ENCODE data around the gene POM121L12. TPM values are rescaled to one million over a fixed set of nuclear protein-coding genes. Genes with fewer than 3 reads are reported as not detected.

POM121L12 gene
- total RNA-seq (2014; rRNA removed; shearing (Covaris generic)): not detected in 2 replicates

- Histone ChIP-seq H3K36me3 (replicated peaks; ENCODE audit: control insufficient read depth, insufficient read depth, low read length) (no peaks in the 10 kb centered on the region), H3K4me3 (ENCODE audit: insufficient read depth, low read depth, low read length) (no peak within 1 kb of the TSS), H3K27me3 (ENCODE audit: control insufficient read depth, insufficient read depth, low read length) (no peaks in the 10 kb centered on the region)
- DNase-seq: no peak
These were observed at the start of gene POM121L12 for GRCh38 chr7:53035499-53036412. Gene POM121L12, plus strand, starts transcription at chr7:53035633. Its CDS starts 39 bp downstream, at chr7:53035672.

- no peak for DNase-seq
- H3K36me3 ChIP-seq (replicated peaks; ENCODE audit: control insufficient read depth, insufficient read depth, low read length): no peaks in the 10 kb centered on the region
- no peaks in the 10 kb centered on the region for H3K27me3 ChIP-seq (ENCODE audit: control insufficient read depth, insufficient read depth, low read length)
- no peak overlapping the region for H3K4me3 ChIP-seq (ENCODE audit: insufficient read depth, low read depth, low read length)
These were observed 43.4 kb upstream of the POM121L12 start for GRCh38 chr7:52992001-52992400.

- no peak for DNase-seq
- H3K36me3 ChIP-seq (replicated peaks; ENCODE audit: control insufficient read depth, insufficient read depth, low read length): no peaks in the 10 kb centered on the region
- H3K4me3 ChIP-seq (ENCODE audit: insufficient read depth, low read depth, low read length): no peak overlapping the region
- no peaks in the 10 kb centered on the region for H3K27me3 ChIP-seq (ENCODE audit: control insufficient read depth, insufficient read depth, low read length)
These were observed 42.8 kb upstream of the POM121L12 start for GRCh38 chr7:52992479-52993162.

- no peak overlapping the region for H3K4me3 ChIP-seq (ENCODE audit: insufficient read depth, low read depth, low read length)
- no peaks in the 10 kb centered on the region for H3K36me3 ChIP-seq (replicated peaks; ENCODE audit: control insufficient read depth, insufficient read depth, low read length)
- H3K27me3 ChIP-seq (ENCODE audit: control insufficient read depth, insufficient read depth, low read length): no peaks in the 10 kb centered on the region
- DNase-seq: no peak
These were observed 39.8 kb upstream of the POM121L12 start for GRCh38 chr7:52995676-52996075.

- Histone ChIP-seq H3K36me3 (replicated peaks; ENCODE audit: control insufficient read depth, insufficient read depth, low read length) (no peaks in the 10 kb centered on the region), H3K27me3 (ENCODE audit: control insufficient read depth, insufficient read depth, low read length) (no peaks in the 10 kb centered on the region), H3K4me3 (ENCODE audit: insufficient read depth, low read depth, low read length) (no peak overlapping the region)
- DNase-seq: no peak
These were observed 34.2 kb upstream of the POM121L12 start for GRCh38 chr7:53001221-53001620.

GRCh38 chr7:53002389-53002788 lies 33.0 kb upstream of the POM121L12 start:
- no peaks in the 10 kb centered on the region for H3K27me3 ChIP-seq (ENCODE audit: control insufficient read depth, insufficient read depth, low read length)
- H3K36me3 ChIP-seq (replicated peaks; ENCODE audit: control insufficient read depth, insufficient read depth, low read length): no peaks in the 10 kb centered on the region
- DNase-seq: no peak
- no peak overlapping the region for H3K4me3 ChIP-seq (ENCODE audit: insufficient read depth, low read depth, low read length)

- H3K27me3 ChIP-seq (ENCODE audit: control insufficient read depth, insufficient read depth, low read length): no peaks in the 10 kb centered on the region
- no peak for DNase-seq
- H3K4me3 ChIP-seq (ENCODE audit: insufficient read depth, low read depth, low read length): no peak overlapping the region
- no peaks in the 10 kb centered on the region for H3K36me3 ChIP-seq (replicated peaks; ENCODE audit: control insufficient read depth, insufficient read depth, low read length)
These were observed 31.6 kb upstream of the POM121L12 start for GRCh38 chr7:53003653-53004445.

- no peak overlapping the region for H3K4me3 ChIP-seq (ENCODE audit: insufficient read depth, low read depth, low read length)
- DNase-seq: no peak
- no peaks in the 10 kb centered on the region for H3K36me3 ChIP-seq (replicated peaks; ENCODE audit: control insufficient read depth, insufficient read depth, low read length)
- no peaks in the 10 kb centered on the region for H3K27me3 ChIP-seq (ENCODE audit: control insufficient read depth, insufficient read depth, low read length)
These were observed 21.5 kb upstream of the POM121L12 start for GRCh38 chr7:53013925-53014324.

GRCh38 chr7:53015463-53015862 lies 20.0 kb upstream of the POM121L12 start:
- no peaks in the 10 kb centered on the region for H3K27me3 ChIP-seq (ENCODE audit: control insufficient read depth, insufficient read depth, low read length)

GRCh38 chr7:53022893-53023292 lies 12.5 kb upstream of the POM121L12 start:
- no peaks in the 10 kb centered on the region for H3K27me3 ChIP-seq (ENCODE audit: control insufficient read depth, insufficient read depth, low read length)
- H3K4me3 ChIP-seq (ENCODE audit: insufficient read depth, low read depth, low read length): no peak overlapping the region
- no peaks in the 10 kb centered on the region for H3K36me3 ChIP-seq (replicated peaks; ENCODE audit: control insufficient read depth, insufficient read depth, low read length)
- no peak for DNase-seq

More at GRCh38 chr7:53015463-53015862, 20.0 kb upstream of the POM121L12 start:
- DNase-seq: no peak
- no peak overlapping the region for H3K4me3 ChIP-seq (ENCODE audit: insufficient read depth, low read depth, low read length)
- no peaks in the 10 kb centered on the region for H3K36me3 ChIP-seq (replicated peaks; ENCODE audit: control insufficient read depth, insufficient read depth, low read length)

- Histone ChIP-seq H3K4me3 (ENCODE audit: insufficient read depth, low read depth, low read length) (no peak overlapping the region), H3K36me3 (replicated peaks; ENCODE audit: control insufficient read depth, insufficient read depth, low read length) (no peaks in the 10 kb centered on the region), H3K27me3 (ENCODE audit: control insufficient read depth, insufficient read depth, low read length) (no peaks in the 10 kb centered on the region)
- DNase-seq: no peak
These were observed 13.2 kb downstream of the POM121L12 start for GRCh38 chr7:53048638-53049037.

- H3K27me3 ChIP-seq (ENCODE audit: control insufficient read depth, insufficient read depth, low read length): no peaks in the 10 kb centered on the region
- no peak for DNase-seq
- no peaks in the 10 kb centered on the region for H3K36me3 ChIP-seq (replicated peaks; ENCODE audit: control insufficient read depth, insufficient read depth, low read length)
- no peak overlapping the region for H3K4me3 ChIP-seq (ENCODE audit: insufficient read depth, low read depth, low read length)
These were observed 15.0 kb downstream of the POM121L12 start for GRCh38 chr7:53050433-53050832.

- Histone ChIP-seq H3K36me3 (replicated peaks; ENCODE audit: control insufficient read depth, insufficient read depth, low read length) (no peaks in the 10 kb centered on the region), H3K4me3 (ENCODE audit: insufficient read depth, low read depth, low read length) (no peak overlapping the region), H3K27me3 (ENCODE audit: control insufficient read depth, insufficient read depth, low read length) (no peaks in the 10 kb centered on the region)
- no peak for DNase-seq
These were observed 24.2 kb downstream of the POM121L12 start for GRCh38 chr7:53059591-53059990.

- no peak for DNase-seq
- H3K27me3 ChIP-seq (ENCODE audit: control insufficient read depth, insufficient read depth, low read length): no peaks in the 10 kb centered on the region
- H3K4me3 ChIP-seq (ENCODE audit: insufficient read depth, low read depth, low read length): no peak overlapping the region
- no peaks in the 10 kb centered on the region for H3K36me3 ChIP-seq (replicated peaks; ENCODE audit: control insufficient read depth, insufficient read depth, low read length)
These were observed 24.6 kb downstream of the POM121L12 start for GRCh38 chr7:53060066-53060465.

Data from H7 (cell line).